Measurements from ENCODE around the gene MXI1.

The MXI1 gene

GRCh38 chr10:110215286-110216170 is 8.1 kb downstream of the MXI1 start:
- DNase-seq (ENCODE audit: low read depth in 3 of 3): no peak

- DNase-seq (ENCODE audit: low read depth in 3 of 3): no peak
Observed at GRCh38 chr10:110216240-110216639, 8.8 kb downstream of the MXI1 start.

- no peak for DNase-seq (ENCODE audit: low read depth in 3 of 3)
Observed at GRCh38 chr10:110216942-110217661, 9.7 kb downstream of the MXI1 start.

GRCh38 chr10:110217662-110218008 is 10.2 kb downstream of the MXI1 start:
- DNase-seq (ENCODE audit: low read depth in 3 of 3): no peak

GRCh38 chr10:110218632-110219031 is 11.2 kb downstream of the MXI1 start:
- DNase-seq (ENCODE audit: low read depth in 3 of 3): no peak

- no peak for DNase-seq (ENCODE audit: low read depth in 3 of 3)
Observed at GRCh38 chr10:110219884-110220283, 12.5 kb downstream of the MXI1 start.

GRCh38 chr10:110220398-110220797 is 13.0 kb downstream of the MXI1 start:
- DNase-seq (ENCODE audit: low read depth in 3 of 3): no peak

- no peak for DNase-seq (ENCODE audit: low read depth in 3 of 3)
Observed at GRCh38 chr10:110221044-110221720, 13.8 kb downstream of the MXI1 start.

GRCh38 chr10:110221721-110222261 is 14.4 kb downstream of the MXI1 start:
- peak; percentile 43 to 70 (median 65) for DNase-seq (ENCODE audit: low read depth in 3 of 3)

GRCh38 chr10:110222641-110223297 is 15.4 kb downstream of the MXI1 start:
- no peak for DNase-seq (ENCODE audit: low read depth in 3 of 3)

GRCh38 chr10:110223298-110223925 is 16.0 kb downstream of the MXI1 start:
- DNase-seq (ENCODE audit: low read depth in 3 of 3): no peak

- DNase-seq (ENCODE audit: low read depth in 3 of 3): no peak
Observed at GRCh38 chr10:110224992-110225391, 17.6 kb downstream of the MXI1 start.

GRCh38 chr10:110225441-110225755 is 18.0 kb downstream of the MXI1 start:
- no peak for DNase-seq (ENCODE audit: low read depth in 3 of 3)

GRCh38 chr10:110225756-110226542 is 18.5 kb downstream of the MXI1 start:
- DNase-seq (ENCODE audit: low read depth in 3 of 3): peak; percentile 77 to 84 (median 81)

- DNase-seq (ENCODE audit: low read depth in 3 of 3): peak; percentile 70 to 78 (median 76)
Observed at GRCh38 chr10:110226543-110226925, 19.1 kb downstream of the MXI1 start.

GRCh38 chr10:110226926-110227641 is 19.7 kb downstream of the MXI1 start:
- peak; percentile 59 to 77 (median 70) for DNase-seq (ENCODE audit: low read depth in 3 of 3)

GRCh38 chr10:110228066-110228465 is 20.7 kb downstream of the MXI1 start:
- no peak for DNase-seq (ENCODE audit: low read depth in 3 of 3)

- DNase-seq (ENCODE audit: low read depth in 3 of 3): no peak
Observed at GRCh38 chr10:110229155-110229554, 21.8 kb downstream of the MXI1 start.

- DNase-seq (ENCODE audit: low read depth in 3 of 3): no peak
Observed at GRCh38 chr10:110233846-110234245, 26.4 kb downstream of the MXI1 start.
